HEK293 (cell line): ENCODE data around the gene SNRPD3.
A peak's percentile ranks its signal among the peaks of the same experiment; 100 is the strongest.

Experiments
- AEBP2 ChIP-seq: fragments of 450-650 bp; formaldehyde crosslinking; IDR thresholded peaks from 2 replicates; pipeline ENCODE4 v1.5.1; 2016; ENCODE audit warnings: missing biosample characterization, missing genetic modification characterization, borderline replicate concordance
- KLF16 ChIP-seq: fragments of 450-650 bp; formaldehyde crosslinking; IDR thresholded peaks from 2 replicates; pipeline ENCODE4 v1.5.1; 2017; ENCODE audit warnings: missing biosample characterization, missing genetic modification characterization
- KLF17 ChIP-seq: fragments of 450-650 bp; formaldehyde crosslinking; IDR thresholded peaks from 2 replicates; pipeline ENCODE4 v1.5.1; 2016; ENCODE audit warnings: missing biosample characterization, missing genetic modification characterization
- MEIS1 ChIP-seq: sonication (generic); formaldehyde crosslinking; IDR thresholded peaks from 2 replicates; pipeline ENCODE4 v1.8.1; 2022; ENCODE audit warnings: missing genetic modification reagents, mild to moderate bottlenecking, borderline replicate concordance
- OSR2 ChIP-seq: fragments of 450-650 bp; formaldehyde crosslinking; IDR thresholded peaks from 2 replicates; pipeline ENCODE4 v1.5.1; 2016; ENCODE audit warnings: missing biosample characterization, missing genetic modification characterization
- OVOL3 ChIP-seq: fragments of 450-650 bp; formaldehyde crosslinking; IDR thresholded peaks from 2 replicates; pipeline ENCODE4 v1.5.1; 2016; ENCODE audit warnings: missing biosample characterization, missing genetic modification characterization
- PRDM2 ChIP-seq: fragments of 450-650 bp; formaldehyde crosslinking; IDR thresholded peaks from 2 replicates; pipeline ENCODE4 v1.5.1; 2016; ENCODE audit warnings: missing biosample characterization, missing genetic modification characterization, borderline replicate concordance
- SCRT2 ChIP-seq: fragments of 450-650 bp; formaldehyde crosslinking; IDR thresholded peaks from 2 replicates; pipeline ENCODE4 v1.5.1; 2016; ENCODE audit warnings: missing biosample characterization, missing genetic modification characterization
- ZBTB26 ChIP-seq: fragments of 450-650 bp; formaldehyde crosslinking; optimal IDR thresholded peaks from 2 replicates; pipeline ENCODE3; 2016; ENCODE audit warnings: missing biosample characterization, mild to moderate bottlenecking, missing genetic modification characterization
- ZNF10 ChIP-seq: fragments of 450-650 bp; formaldehyde crosslinking; IDR thresholded peaks from 2 replicates; pipeline ENCODE4 v1.5.1; 2017; ENCODE audit warnings: missing biosample characterization, missing genetic modification characterization
- ZNF112 ChIP-seq: fragments of 450-650 bp; formaldehyde crosslinking; IDR thresholded peaks from 2 replicates; pipeline ENCODE4 v1.5.0; 2017; ENCODE audit warnings: missing biosample characterization, missing genetic modification characterization
- ZNF16 ChIP-seq: fragments of 450-650 bp; formaldehyde crosslinking; IDR thresholded peaks from 2 replicates; pipeline ENCODE4 v1.5.1; 2016; ENCODE audit warnings: low read depth, missing biosample characterization, missing genetic modification characterization
- ZNF169 ChIP-seq: fragments of 450-650 bp; formaldehyde crosslinking; IDR thresholded peaks from 2 replicates; pipeline ENCODE4 v1.5.1; 2016; ENCODE audit warnings: missing biosample characterization, missing genetic modification characterization
- ZNF202 ChIP-seq: fragments of 450-650 bp; formaldehyde crosslinking; IDR thresholded peaks from 2 replicates; pipeline ENCODE4 v1.5.1; 2016; ENCODE audit warnings: missing biosample characterization, missing genetic modification characterization, borderline replicate concordance
- ZNF223 ChIP-seq: fragments of 450-650 bp; formaldehyde crosslinking; IDR thresholded peaks from 2 replicates; pipeline ENCODE4 v1.5.1; 2016; ENCODE audit warnings: missing biosample characterization, missing genetic modification characterization
- ZNF341 ChIP-seq: fragments of 450-650 bp; formaldehyde crosslinking; IDR thresholded peaks from 2 replicates; pipeline ENCODE4; 2016; ENCODE audit warnings: low read depth, missing biosample characterization, missing genetic modification characterization
- ZNF350 ChIP-seq: fragments of 450-650 bp; formaldehyde crosslinking; IDR thresholded peaks from 2 replicates; pipeline ENCODE4 v1.5.0; 2017; ENCODE audit warnings: missing biosample characterization, mild to moderate bottlenecking, missing genetic modification characterization
- ZNF391 ChIP-seq: fragments of 450-650 bp; formaldehyde crosslinking; IDR thresholded peaks from 2 replicates; pipeline ENCODE4 v1.5.1; 2016; ENCODE audit warnings: low read depth, missing biosample characterization, missing genetic modification characterization, borderline replicate concordance
- ZNF416 ChIP-seq: fragments of 450-650 bp; formaldehyde crosslinking; IDR thresholded peaks from 2 replicates; pipeline ENCODE4 v1.5.1; 2016; ENCODE audit warnings: missing biosample characterization, missing genetic modification characterization
- ZNF513 ChIP-seq: fragments of 450-650 bp; IDR thresholded peaks from 2 replicates; pipeline ENCODE4 v1.5.1; 2018; ENCODE audit warnings: missing biosample characterization, missing genetic modification characterization
- ZNF514 ChIP-seq: fragments of 450-650 bp; formaldehyde crosslinking; IDR thresholded peaks from 2 replicates; pipeline ENCODE4 v1.5.1; 2016; ENCODE audit warnings: missing biosample characterization, missing genetic modification characterization
- ZNF530 ChIP-seq: fragments of 450-650 bp; formaldehyde crosslinking; IDR thresholded peaks from 2 replicates; pipeline ENCODE4 v1.5.1; 2016; ENCODE audit warnings: low read depth, missing biosample characterization, missing genetic modification characterization
- ZNF544 ChIP-seq: fragments of 450-650 bp; formaldehyde crosslinking; IDR thresholded peaks from 2 replicates; pipeline ENCODE4 v1.5.0; 2017; ENCODE audit warnings: missing biosample characterization, missing genetic modification characterization
- ZNF561 ChIP-seq: fragments of 450-650 bp; IDR thresholded peaks from 2 replicates; pipeline ENCODE4 v1.5.1; 2018; ENCODE audit warnings: missing biosample characterization, missing genetic modification characterization, borderline replicate concordance
- ZNF704 ChIP-seq: fragments of 450-650 bp; formaldehyde crosslinking; IDR thresholded peaks from 2 replicates; pipeline ENCODE4 v1.5.1; 2016; ENCODE audit warnings: missing biosample characterization, missing genetic modification characterization
- ZNF785 ChIP-seq: fragments of 450-650 bp; formaldehyde crosslinking; IDR thresholded peaks from 2 replicates; pipeline ENCODE4 v1.5.1; 2016; ENCODE audit warnings: missing biosample characterization, missing genetic modification characterization
- ZNF792 ChIP-seq: fragments of 450-650 bp; formaldehyde crosslinking; IDR thresholded peaks from 2 replicates; pipeline ENCODE4 v1.5.1; 2016; ENCODE audit warnings: missing biosample characterization, missing genetic modification characterization

The SNRPD3 gene

GRCh38 chr22:24555165-24556039 is at the start of gene SNRPD3 (continued):
- TF ChIP-seq KLF17 (tag by site-specific recombination) (peak; percentile 95), ZNF10 (tag by site-specific recombination) (no peak), SCRT2 (tag by site-specific recombination) (peak; percentile 98), ZNF514 (no peak), OVOL3 (tag by site-specific recombination) (peak; percentile 78; the same call in 1 of the 2 replicates), ZNF112 (tag by site-specific recombination) (no peak), AEBP2 (tag by site-specific recombination) (no peak), OSR2 (tag by site-specific recombination) (no peak), PRDM2 (tag by site-specific recombination) (peak; percentile 92; the same call in 1 of the 2 replicates), ZNF169 (0 out of 2 replicates have a peak, but pooled peaks have one; percentile 27), ZNF341 (tag by site-specific recombination) (peak; percentile 17; the same call in 1 of the 2 replicates), ZNF792 (tag by site-specific recombination) (0 out of 2 replicates have a peak, but pooled peaks have one; percentile 34), ZNF16 (tag by site-specific recombination) (no peak), ZNF530 (tag by site-specific recombination) (no peak), ZNF223 (tag by site-specific recombination) (no peak; the same call in 1 of the 2 replicates), ZNF785 (tag by site-specific recombination) (no peak; the same call in 1 of the 2 replicates), ZNF350 (tag by site-specific recombination) (no peak), ZNF416 (no peak), KLF16 (tag by site-specific recombination) (peak; percentile 98), ZNF561 (peak; percentile 94), ZNF513 (tag by site-specific recombination) (no peak; the same call in 1 of the 2 replicates), ZNF704 (no peak), ZNF202 (tag by site-specific recombination) (no peak), ZNF544 (tag by site-specific recombination) (no peak), MEIS1 (CRISPR knock-in tag) (no peak), ZBTB26 (peak; percentile 98), ZNF391 (peak; percentile 96)
